Astrocyte of the spinal cord (primary cell): ENCODE results near the gene DNLZ.

Experiments
- DNase-seq: peaks from one replicate; pipeline ENCODE4 v3.0.0; 2011; ENCODE audit warnings: low read depth, low spot score
- H3K4me3 ChIP-seq: 2 replicates; pipeline ENCODE4 v1.5.1; 2011; ENCODE audit warnings: low read depth, mild to moderate bottlenecking, low read length, moderate library complexity
- CTCF ChIP-seq: IDR thresholded peaks from 2 replicates; pipeline ENCODE4 v1.5.1; 2012; ENCODE audit warnings: low read depth, mild to moderate bottlenecking, low read length, inconsistent platforms
- in situ Hi-C: cut with HindIII; loops from 2 replicates; pipeline ENCODE4 v1.10.0; 2017; ENCODE audit warnings: low sequenced_read_pairs

Gene DNLZ

GRCh38 chr9:136380381-136380780 is 16.8 kb upstream of the DNLZ start:
- TF ChIP-seq CTCF, result no peak
- in situ Hi-C loops, result no loop called here
- DNase-seq, result no peak
- no peak overlapping the region for H3K4me3 ChIP-seq

GRCh38 chr9:136379891-136380290 is 16.3 kb upstream of the DNLZ start:
- TF ChIP-seq CTCF, result no peak
- in situ Hi-C loops, result no loop called here
- DNase-seq, result no peak
- no peak overlapping the region for H3K4me3 ChIP-seq

GRCh38 chr9:136379401-136379800 is 15.9 kb upstream of the DNLZ start:
- DNase-seq, result no peak
- no peak overlapping the region for H3K4me3 ChIP-seq
- TF ChIP-seq CTCF, result no peak
- in situ Hi-C loops, result no loop called here

GRCh38 chr9:136379003-136379287 is 15.4 kb upstream of the DNLZ start:
- TF ChIP-seq CTCF, result no peak
- in situ Hi-C loops, result no loop called here
- DNase-seq, result no peak
- no peak overlapping the region for H3K4me3 ChIP-seq

- H3K4me3 ChIP-seq, result no peak overlapping the region
- no peak for DNase-seq
- in situ Hi-C loops, result no loop called here
- TF ChIP-seq CTCF, result no peak
Observed at GRCh38 chr9:136378170-136379002, 14.8 kb upstream of the DNLZ start.

GRCh38 chr9:136377341-136378169 is 14.0 kb upstream of the DNLZ start:
- H3K4me3 ChIP-seq, result no peak overlapping the region
- in situ Hi-C loops, result no loop called here
- TF ChIP-seq CTCF, result no peak
- no peak for DNase-seq
